ENCODE results near the gene RAD51B.
A peak's percentile ranks its signal among the peaks of the same experiment; 100 is the strongest.
"Not testable (repeated sequence)": the region's sequence is repeated elsewhere in the genome, so short reads cannot be mapped to it uniquely, and the experiment has no call there.

RAD51B gene

DNA sequence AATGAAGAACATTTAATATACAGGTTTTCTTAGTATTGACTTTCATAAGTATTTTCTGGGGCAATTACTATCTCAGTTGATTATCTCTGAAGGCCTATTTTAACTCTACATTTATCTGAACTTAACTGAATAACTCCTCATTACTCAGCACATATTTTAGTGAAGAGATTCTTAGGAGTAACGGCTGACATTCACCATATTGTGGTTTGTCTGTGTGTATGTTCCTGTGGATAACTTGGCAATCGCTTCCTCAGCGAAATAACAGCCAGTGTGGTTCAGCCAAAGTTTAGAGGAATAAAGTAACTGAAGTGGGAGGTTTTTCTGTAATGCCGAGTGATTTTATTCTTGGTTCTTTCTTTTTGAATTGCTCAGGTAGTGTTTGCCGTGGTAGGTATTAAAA, 168.0 kb downstream of the RAD51B start:
- peak; percentile 58 to 67 for DNase-seq

DNA sequence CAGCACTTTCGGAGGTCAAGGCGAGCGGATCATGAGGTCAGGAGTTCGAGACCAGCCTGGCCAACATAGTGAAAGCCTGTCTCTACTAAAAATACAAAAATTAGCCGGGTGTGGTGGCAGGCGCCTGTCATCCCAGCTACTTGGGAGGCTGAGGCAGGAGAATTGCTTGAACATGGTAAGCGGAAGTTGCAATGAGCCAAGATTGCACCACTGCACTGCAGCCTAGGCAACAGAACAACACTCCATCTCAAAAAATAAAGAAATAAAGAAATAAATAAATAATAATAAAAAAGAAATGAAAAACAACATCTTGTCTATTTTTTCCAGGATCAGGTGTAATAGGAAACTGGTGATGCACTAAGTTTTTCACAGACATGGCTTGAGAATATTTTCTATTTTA, 168.6 kb downstream of the RAD51B start:
- DNase-seq, result not testable (repeated sequence)

DNA sequence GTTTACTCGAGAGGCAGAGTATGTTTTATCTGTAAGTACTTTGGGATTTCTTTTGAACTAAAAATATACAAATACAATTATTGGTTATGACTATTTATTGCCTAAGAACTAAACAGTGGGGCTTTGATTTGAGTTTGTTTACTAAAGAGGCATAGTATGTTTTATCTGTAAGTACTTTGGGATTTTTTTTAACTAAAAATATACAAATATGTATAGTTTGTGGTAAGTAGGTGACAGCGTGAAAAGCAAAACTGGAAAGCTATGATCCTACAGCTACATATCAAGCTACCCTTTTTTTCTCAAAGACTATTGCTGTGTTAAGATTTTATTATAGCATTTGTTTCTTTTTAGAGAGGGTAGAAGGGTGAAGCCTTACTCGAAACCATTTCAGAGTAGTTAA, 171.0 kb downstream of the RAD51B start:
- no peak for DNase-seq

DNA sequence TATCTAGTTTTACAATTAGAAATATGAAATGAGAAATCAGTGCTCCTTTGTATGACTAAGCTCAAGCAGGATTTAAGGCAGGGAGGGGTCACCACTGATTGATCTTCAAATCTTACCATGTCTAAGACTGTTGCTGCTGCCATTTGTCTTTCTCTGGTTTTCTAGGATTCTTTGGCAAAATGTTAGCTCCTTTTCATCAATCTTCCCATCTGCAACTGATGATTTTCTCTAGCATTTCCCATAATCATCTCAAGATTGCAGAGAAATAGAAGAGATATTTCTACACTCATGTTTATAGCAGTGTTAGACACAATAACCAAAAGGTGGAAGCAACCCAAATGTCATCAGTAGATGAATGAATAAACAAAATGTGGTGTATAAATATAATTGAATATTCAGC, 175.0 kb downstream of the RAD51B start:
- DNase-seq, result no peak

DNA sequence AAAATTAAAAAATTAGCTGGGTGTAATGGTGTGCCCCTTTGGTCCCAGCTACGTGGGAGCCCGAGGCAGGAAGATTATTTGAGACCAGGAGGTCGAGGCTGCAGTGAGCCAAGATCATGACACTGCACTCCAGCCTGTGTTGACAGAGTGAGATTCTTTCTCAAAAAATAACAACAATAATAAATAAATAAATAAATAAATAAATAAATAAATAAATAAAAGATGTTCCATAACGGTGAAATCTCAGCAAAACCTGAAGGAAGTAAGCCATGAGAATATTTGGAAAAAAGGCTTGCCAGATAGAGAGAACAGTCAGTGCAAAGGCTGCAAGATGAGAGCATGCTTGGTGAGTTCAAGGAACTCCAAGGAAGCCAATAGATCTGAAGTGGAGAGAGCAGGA, 176.7 kb downstream of the RAD51B start:
- DNase-seq, result no peak

DNA sequence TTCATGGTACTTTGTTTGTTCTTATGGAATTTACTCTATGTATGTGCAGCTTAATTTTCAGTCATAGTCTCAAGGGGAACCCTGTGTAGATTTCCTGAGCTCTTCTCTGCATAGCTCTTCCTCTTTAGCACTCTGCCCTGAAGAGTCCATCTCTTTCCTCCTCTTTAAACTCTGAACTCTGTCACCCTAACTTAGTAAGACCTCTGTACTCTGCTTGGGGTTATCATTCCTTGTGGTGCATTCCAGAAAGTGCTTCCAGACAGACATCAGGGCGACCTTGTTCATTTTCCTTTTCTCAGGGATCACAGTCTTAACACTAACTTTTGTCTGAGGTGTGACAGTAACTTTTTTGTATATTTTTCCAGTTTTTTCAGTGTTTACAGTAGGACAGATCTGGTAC, 179.3 kb downstream of the RAD51B start:
- no peak for DNase-seq

DNA sequence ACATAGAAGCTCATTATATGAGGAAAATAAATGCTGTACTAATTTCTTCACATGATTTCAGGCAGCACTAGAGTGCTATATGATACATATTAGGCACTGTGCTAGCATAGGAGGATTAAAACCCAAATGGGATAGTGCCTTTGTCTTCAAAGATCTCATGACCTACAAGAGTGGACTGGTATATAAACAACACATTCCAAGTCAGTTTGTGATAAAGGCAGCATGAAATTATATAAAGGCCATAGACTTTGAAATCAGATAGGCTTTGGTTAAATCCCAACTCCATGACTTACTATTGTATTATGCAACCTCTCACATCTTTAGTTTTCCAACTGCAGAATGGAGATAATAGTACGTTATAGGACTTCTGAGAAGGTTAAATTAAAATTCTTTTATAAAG, 179.7 kb downstream of the RAD51B start:
- DNase-seq, result no peak

DNA sequence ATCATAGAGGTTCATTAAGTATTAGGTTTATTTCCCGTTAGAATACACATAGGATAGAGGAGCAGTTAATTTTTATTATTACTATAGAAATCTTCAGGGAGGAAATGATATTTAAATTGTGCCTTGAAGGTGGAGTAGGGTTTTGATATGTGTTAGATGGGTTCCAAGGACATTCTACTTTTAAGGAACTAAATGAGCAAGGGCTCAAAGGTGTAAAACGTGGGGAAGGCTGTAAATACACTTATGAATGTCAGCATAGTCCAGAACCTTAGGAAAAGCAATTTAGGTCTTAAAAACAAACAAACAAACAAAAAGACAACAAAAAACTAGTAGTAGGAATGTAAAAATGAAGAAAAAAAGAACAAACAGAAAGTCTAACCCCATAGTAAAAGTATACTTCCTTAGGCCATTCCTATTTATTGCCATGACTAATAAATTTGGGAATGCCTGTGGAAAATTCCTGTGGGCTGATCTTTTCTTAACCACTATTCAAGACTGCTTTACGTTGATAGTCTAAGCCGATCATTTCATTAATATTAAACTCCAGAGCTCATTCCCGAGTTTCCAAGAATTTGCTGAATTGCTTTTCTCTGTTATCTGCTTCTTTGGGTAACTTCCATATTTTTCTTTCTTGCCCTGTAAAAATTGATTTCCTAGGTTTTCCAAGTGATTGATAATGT, 180.3 kb downstream of the RAD51B start:
- DNase-seq, result no peak

DNA sequence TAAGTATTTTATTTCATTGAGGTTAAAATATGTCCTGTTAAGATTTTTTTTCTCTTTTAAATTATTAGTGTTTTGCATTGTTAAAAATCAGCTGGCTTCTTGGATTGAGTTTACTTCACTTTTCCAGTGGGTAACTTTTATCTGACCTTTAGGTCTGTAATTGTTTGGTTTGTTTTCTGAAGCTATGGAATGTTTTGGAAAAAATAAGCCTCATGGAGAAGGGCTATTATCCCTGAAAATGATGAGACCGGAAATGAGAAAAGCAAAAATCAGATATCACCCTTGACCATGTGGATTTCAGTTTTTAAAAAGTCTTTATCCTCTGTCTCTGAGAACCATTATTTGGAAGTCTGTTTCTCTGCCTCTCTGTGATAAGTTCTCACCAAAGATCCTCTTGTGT, 180.9 kb downstream of the RAD51B start:
- DNase-seq, result no peak

DNA sequence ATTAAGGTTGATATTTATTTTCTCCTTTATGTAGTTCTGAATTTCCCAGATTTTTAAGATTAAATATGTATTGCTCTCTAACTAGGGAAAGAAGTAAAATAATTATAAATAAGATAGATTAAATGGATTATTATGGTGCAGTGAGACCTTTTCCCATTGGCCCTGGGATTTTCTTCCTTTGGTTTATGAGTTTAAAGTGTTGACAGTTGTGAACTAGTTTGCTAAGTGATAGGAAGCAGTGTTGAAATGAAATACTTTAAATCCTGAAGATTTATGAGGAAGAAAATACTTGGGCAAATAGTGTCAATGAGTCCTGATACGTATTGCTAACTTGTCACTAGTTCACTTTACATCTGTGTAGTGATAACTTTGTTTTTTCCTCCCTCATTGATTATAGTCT, 188.9 kb downstream of the RAD51B start:
- no peak for DNase-seq

DNA sequence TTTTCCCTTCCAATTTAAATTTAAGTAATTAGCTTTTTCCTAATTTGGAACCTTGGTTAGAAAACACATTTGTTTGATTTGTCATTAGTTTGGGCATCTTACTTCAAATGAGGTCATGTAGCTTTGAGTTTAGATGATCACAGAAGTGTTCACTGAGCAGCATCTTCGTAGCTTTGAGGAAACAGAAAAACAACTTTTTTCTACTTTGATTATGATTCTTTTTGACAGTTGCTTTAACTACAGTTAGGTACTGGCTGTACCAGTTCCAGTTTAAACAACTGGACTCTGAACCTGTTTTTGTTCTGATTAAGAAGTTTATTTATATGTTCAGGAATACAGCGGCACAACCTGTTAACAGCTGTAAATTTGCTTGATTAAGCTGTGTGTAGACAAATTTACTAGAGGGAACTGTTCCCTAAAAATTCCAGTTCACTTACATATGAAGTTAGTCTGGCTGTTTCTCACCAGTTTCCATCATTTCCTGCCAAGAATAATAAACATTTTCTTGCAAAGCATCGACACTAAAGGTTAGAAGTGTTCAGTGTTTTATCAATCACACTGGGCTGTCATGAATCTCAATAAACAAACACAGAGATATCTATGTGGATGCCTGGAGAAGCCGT, 191.9 kb downstream of the RAD51B start:
- no peak for DNase-seq

DNA sequence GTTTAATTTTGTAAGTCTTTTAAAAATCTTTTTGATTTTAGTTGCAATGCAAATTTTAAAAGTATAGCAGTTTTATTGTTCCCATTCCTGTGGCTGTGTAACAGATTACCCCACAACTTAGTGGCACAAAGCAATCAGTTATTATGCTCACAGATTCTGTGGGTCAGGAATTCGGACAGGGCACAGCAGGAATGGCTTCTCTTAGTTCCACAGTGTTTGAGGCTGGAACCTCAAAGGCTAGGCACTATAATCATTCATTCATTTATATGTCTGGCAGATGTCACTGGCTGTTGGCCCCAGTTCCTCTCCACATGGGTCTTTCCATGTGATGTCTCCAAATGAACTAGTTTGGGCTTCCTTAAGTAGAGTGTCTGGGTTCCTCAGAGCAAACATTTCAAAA, 193.3 kb downstream of the RAD51B start:
- DNase-seq, result no peak

DNA sequence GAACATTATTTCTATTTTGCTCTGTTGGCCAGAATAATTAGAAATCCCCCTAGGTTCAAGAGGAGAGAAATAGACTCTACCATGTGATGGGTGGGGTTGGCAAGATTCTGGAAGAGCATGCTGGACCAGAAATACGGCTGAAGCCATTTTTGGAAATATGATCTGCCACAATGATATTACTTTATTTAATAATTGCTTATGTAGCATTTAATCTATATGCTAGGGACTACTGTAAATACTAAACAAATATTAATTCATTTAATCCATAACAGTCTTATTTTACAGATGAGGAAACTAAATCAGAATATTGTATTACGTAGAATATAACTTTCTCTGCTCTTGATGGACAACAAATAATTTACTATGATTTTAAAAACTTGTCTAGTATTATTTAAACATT, 193.7 kb downstream of the RAD51B start:
- no peak for DNase-seq

DNA sequence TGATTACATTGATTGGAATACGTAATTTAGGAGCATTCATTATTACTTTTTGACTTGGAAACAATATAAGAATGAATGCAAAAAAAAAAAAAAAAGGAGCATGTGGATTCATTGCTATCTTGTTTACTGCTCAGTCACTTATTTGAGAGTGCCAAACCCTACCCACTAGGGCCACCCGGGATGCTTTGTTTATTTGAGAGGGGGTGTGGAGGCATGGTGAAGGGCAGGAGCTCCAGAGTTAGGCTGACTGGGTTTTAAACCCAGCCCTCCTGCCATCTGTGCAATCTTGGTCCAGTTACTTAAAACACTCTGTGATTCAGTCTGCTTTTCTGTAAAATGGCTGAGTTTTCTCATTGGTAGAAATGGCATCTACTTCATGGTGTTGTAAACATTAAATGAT, 195.2 kb downstream of the RAD51B start:
- DNase-seq, result no peak

DNA sequence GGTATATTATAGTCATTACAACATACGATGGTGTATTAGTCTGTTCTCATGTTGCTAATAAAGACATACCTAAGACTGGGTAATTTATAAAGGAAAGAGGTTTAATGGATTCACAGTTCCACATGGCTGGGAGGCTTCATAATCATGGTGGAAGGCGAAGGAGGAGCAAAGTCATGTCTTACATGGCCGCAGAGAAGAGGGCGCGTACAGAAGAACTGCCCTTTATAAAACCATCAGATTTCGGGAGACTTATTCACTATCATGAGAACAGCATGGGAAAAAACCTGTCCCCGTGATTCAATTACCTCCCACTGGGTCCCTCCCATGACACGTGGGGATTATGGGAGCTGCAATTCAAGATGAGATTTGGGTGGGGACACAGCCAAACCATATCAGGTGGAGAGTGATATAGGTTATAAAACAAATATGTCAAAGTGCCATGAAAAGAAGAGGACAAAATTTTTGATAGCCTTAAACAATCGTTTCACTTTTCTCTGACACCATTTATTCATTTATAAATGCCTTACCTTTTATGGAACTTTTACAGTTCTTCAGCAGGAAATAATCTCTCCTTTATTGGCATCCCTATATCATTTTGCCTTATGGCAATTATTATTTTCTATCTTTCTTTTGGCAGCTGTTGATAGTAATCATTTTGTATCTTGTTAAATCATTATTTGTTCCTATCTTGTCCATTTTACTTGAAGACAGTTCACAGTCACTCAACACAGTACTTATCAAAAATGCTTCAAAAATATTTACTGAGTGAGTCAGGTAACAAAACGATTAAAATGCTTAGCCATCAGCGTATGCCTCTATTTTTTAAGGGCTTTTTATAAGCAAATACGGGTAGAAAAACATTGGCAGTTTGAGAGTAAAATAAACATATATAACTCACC, 196.0 kb downstream of the RAD51B start:
- no peak for DNase-seq

DNA sequence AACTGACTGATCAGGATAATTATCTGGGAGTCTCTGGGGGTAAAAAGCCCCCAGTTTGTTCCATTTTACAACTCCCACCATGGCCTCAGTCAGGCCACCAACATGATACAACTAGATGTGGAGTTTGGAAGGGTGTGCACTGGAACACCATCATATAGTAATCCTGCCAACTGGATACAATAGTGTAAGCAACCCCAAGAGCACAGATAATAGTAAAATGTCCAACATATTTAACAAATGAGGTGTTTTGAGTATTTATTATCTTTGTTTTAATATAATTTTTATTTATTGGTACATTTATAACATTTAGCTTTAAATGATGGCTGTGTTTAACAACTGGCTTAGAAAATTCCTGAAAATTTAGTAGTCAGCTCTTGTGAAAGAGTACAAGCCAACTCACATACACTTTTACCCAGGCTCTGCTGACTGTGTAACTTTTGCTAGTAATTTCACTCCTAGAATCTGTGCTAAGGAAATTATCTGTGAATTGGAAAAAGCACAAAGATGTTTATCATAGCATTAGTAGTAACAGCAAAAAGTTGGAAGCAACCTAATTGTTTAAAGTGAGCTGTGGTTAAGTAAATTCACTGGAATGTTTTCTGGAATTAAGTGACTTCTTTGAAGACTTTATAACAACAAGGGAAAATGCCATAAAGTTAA, 196.8 kb downstream of the RAD51B start:
- no peak for DNase-seq

DNA sequence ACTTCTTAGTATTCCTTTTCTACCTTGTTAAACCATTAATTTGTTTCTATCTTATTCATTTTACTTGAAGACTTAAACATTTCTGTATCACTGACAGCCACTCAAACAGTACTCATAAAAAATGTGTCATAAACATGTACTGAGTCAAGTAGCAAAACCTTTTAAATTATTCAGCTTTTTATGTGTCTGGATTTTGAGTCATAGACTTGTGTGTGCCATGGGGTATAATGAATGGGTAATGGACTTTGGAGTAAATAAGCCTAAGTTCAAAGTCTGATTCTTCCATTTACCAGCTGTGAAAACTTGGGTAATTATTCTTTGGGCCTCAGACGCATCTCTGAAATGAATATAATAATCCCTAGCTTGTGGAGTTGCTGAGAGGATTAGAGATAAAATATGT, 199.0 kb downstream of the RAD51B start:
- no peak for DNase-seq

DNA sequence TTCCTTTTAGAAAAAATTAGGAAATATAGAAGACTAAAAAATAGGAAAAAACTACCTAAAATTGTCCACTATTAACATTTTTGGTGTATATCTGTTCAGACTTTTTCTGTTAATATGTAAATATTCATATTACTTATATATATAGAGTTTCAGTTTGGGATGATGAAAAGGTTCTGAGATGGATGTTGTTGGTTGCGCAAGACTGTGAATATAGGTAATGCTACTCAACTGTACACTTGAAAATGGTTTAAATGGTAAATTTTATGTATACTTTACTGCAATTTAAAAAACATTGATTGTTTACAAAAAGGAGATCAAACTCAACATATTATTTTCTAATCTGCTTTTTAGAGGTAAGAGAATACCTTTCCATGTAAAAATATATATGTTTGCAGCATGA, 200.9 kb downstream of the RAD51B start:
- DNase-seq, result no peak

DNA sequence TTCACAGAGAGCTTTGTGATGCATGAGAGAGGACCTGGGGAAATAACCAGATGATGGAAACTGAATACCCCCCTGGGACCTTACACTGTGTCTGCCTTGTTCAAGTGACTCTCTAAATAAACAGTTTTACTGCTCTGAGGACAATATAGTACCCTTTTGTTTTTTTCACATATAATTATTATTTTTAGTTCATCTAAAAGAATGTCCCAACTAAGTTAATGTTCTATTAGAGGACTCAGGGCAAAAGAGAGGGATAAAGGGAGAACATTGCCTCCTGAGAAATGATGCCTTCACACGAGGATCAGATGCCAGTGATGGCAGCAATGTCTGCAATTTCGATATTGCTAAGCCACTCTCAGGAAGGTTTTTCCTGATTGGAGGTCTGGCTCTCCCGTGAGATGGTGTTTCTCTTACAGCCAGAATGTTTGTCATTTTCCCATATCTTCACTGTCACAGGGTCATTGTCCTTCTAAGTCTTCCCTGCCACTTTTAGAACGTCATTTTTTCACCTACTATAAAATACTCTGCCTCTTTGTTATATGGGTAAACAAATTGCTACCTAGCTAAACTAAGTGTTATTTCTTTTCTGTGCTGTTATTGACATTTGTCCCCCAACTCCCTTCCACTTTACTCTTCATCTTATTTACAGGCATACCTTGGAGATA, 201.6 kb downstream of the RAD51B start:
- no peak for DNase-seq

DNA sequence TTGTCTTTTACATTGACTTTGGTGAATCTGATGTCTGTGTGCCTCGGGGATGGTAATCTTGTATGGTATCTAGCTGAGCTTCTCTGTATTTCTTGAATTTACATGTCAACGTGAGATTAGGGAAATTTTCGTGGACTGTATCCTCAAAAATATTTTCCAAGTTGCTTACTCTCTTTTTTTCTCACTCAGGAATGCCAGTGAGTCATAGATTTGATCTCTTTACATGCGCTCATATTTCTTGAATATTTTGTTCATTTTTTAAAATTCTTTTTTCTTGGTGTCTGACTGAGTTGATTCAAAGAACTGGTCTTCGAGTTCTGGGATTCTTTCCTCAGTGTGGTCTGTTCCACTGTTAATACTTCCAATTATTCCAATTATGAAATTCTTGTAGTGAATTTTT, 207.7 kb downstream of the RAD51B start:
- no peak for DNase-seq

DNA sequence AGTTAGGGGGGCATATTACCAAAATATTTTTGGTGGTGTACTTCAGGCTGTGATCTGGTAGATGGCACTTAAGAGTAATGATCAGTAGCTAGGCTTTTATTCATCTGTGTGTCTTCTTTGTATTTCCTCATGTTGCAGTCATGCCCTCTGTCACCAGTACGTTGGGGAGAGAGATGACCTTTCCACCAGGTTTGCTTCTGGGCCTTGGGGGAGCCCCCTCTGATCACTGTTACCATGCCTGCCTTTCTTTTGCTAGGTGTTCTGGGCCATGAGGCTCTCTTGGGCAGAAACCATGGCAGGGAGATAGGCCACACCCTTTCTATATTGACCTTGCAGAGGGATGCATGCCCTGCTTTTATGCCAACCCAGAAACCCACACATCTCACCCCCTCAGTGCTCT, 208.5 kb downstream of the RAD51B start:
- DNase-seq, result no peak

DNA sequence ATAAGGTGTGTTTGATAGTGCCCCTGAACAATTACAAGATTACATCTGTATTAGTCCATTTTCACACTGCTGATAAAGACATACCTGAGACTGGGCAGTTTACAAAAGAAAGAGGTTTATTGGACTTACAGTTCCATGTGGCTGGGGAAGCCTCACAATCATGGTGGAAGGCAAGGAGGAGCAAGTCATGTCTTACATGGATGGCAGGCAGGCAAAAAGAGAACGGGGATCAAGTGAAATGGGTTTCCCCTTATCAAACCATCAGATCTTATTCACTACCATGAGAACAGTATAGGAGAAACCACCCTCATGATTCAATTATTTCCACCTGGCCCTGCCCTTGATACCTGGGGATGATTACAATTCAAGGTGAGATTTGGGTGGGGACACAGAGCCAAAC, 211.4 kb downstream of the RAD51B start:
- DNase-seq, result not testable (repeated sequence)

DNA sequence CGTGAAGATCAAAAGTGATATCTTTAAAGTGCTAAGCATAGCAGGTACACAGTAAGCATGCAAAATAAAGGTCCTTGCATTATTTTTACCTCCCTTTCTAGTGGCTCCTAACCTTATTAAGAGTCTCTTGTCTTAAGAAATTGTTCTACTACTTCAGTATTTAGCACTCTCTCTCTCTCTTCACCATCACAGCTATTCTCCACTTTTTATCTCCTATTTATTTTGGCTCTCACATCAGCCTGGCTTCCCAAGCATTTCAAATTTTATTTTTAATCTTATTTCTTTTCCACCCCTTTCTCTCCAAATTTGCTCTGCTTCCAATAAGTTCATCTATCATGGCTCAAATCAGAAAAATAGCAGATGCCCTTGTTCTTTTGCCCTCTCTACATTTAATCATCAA, 212.6 kb downstream of the RAD51B start:
- no peak for DNase-seq
